Esophagus squamous epithelium (tissue), 4 donors: ENCODE measurements around the gene BRD3.

Experiments used
- POLR2A ChIP-seq, 4 donors: fragments of 450-650 bp; IDR thresholded peaks; one replicate each; pipeline ENCODE4 v1.6.1; 2017; ENCODE audit warnings: antibody characterized with exemption in 4 of 4, mild to moderate bottlenecking in 4 of 4, moderate library complexity in 3 of 4
- TF ChIP-seq, protein P1 (sequence below), 6 experiments: fragments of 450-650 bp in 4 of 6; fragments of 200-600 bp in 2 of 6; sonication (generic) in 2 of 6; IDR thresholded peaks; one replicate each; pipeline ENCODE4 v1.5.1; 2016 to 2019; ENCODE audit warnings: antibody characterized with exemption in 6 of 6, mild to moderate bottlenecking in 4 of 6, moderate library complexity in 4 of 6

GRCh38 chr9:134103391-134103998 is 35.7 kb upstream of the BRD3 start:
- TF ChIP-seq, protein P1, sequence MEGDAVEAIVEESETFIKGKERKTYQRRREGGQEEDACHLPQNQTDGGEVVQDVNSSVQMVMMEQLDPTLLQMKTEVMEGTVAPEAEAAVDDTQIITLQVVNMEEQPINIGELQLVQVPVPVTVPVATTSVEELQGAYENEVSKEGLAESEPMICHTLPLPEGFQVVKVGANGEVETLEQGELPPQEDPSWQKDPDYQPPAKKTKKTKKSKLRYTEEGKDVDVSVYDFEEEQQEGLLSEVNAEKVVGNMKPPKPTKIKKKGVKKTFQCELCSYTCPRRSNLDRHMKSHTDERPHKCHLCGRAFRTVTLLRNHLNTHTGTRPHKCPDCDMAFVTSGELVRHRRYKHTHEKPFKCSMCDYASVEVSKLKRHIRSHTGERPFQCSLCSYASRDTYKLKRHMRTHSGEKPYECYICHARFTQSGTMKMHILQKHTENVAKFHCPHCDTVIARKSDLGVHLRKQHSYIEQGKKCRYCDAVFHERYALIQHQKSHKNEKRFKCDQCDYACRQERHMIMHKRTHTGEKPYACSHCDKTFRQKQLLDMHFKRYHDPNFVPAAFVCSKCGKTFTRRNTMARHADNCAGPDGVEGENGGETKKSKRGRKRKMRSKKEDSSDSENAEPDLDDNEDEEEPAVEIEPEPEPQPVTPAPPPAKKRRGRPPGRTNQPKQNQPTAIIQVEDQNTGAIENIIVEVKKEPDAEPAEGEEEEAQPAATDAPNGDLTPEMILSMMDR (IDR thresholded peaks at IDR 0.05), result no peak
- TF ChIP-seq POLR2A (IDR thresholded peaks at IDR 0.05), result no peak
